Prostate gland (tissue), 2 donors: ENCODE measurements around the gene RHOBTB1. TPM values are rescaled to one million over a fixed set of nuclear protein-coding genes. Genes with fewer than 3 reads are reported as not detected.
"Not testable (repeated sequence)": the region's sequence is repeated elsewhere in the genome, so short reads cannot be mapped to it uniquely, and the experiment has no call there.

Experiments used
- DNase-seq: peaks from one replicate; pipeline ENCODE4 v3.0.0-alpha.2; 2019; ENCODE audit warnings: low spot score
- H3K27ac ChIP-seq, 2 donors: fragments of 200-600 bp; sonication (generic); 2 replicates each; pipeline ENCODE4 v1.5.1; 2017 to 2019
- H3K27me3 ChIP-seq: fragments of 200-600 bp; sonication (generic); replicated peaks from 2 replicates; pipeline ENCODE4 v1.5.1; 2019; ENCODE audit not compliant: insufficient read depth
- H3K36me3 ChIP-seq, 2 donors: fragments of 200-600 bp; sonication (generic); 1 replicate in 1 of 2; 2 replicates in 1 of 2; pipeline versions ENCODE4 v1.5.1 to v1.8.1; 2017 to 2019
- H3K4me1 ChIP-seq: fragments of 200-600 bp; sonication (generic); replicated peaks from 2 replicates; pipeline ENCODE4 v1.5.1; 2019
- H3K4me3 ChIP-seq, 2 donors: fragments of 200-600 bp; sonication (generic); 2 replicates each; pipeline ENCODE4 v1.5.1; 2017 to 2019
- H3K9me3 ChIP-seq: fragments of 200-600 bp; sonication (generic); 2 replicates; pipeline ENCODE4 v1.5.1; 2017
- POLR2A ChIP-seq: fragments of 450-650 bp; IDR thresholded peaks from one replicate; pipeline ENCODE4 v1.6.1; 2016; ENCODE audit warnings: antibody characterized with exemption, mild to moderate bottlenecking
- POLR2AphosphoS5 ChIP-seq: sonication (generic); formaldehyde crosslinking; IDR thresholded peaks from one replicate; pipeline ENCODE4 v1.6.1; 2017; ENCODE audit warnings: antibody characterized with exemption
- WGBS: methylation state at CpG from one replicate; pipeline ENCODE4 v1.1.5; 2018; 5-methylcytosine and 5-hydroxymethylcytosine counted together
- intact Hi-C: fragments of 100-400 bp; cut with DNase I; formaldehyde crosslinking; loops from one replicate; pipeline ENCODE4 v1.14.2; 2022
- total RNA-seq, 2 donors: library from RNA; depleted of rRNA; stranded (reverse); fragments of >200 nt; gene quantifications; one replicate each; pipeline ENCODE4 v1.1.0, GENCODE V29; 2016
- TF ChIP-seq, protein P1 (sequence below), 4 experiments: fragments of 200-600 bp in 2 of 4; fragments of 450-650 bp in 2 of 4; sonication (generic) in 2 of 4; IDR thresholded peaks; 1 replicate in 3 of 4; 2 replicates in 1 of 4; pipeline ENCODE4 v1.5.1; 2016 to 2019; ENCODE audit warnings: antibody characterized with exemption in 4 of 4, mild to moderate bottlenecking in 2 of 4, moderate library complexity in 2 of 4

RHOBTB1 gene
- total RNA-seq, 2 donors from 2014 or later, result 4.9 to 28.9 TPM

DNA sequence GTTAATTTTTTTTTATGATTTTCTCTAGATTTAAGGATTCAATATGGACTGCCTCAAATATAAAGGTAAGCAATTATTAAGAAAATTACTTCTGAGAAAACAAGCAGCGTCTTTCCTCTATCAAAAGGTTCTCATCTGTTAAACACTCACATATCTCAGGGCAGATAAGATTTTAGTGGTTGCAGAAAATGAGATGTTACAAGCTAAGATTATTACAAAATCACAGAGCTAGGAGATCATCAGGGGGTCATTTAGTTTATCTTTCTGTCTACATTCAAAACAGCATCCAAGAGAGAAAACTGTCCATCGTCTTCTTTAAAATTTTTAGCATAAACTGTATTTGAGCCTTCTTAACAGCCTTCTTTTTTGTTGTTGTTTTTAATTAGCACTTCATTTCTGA, 29.1 kb upstream of the RHOBTB1 start:
- TF ChIP-seq, protein P1, sequence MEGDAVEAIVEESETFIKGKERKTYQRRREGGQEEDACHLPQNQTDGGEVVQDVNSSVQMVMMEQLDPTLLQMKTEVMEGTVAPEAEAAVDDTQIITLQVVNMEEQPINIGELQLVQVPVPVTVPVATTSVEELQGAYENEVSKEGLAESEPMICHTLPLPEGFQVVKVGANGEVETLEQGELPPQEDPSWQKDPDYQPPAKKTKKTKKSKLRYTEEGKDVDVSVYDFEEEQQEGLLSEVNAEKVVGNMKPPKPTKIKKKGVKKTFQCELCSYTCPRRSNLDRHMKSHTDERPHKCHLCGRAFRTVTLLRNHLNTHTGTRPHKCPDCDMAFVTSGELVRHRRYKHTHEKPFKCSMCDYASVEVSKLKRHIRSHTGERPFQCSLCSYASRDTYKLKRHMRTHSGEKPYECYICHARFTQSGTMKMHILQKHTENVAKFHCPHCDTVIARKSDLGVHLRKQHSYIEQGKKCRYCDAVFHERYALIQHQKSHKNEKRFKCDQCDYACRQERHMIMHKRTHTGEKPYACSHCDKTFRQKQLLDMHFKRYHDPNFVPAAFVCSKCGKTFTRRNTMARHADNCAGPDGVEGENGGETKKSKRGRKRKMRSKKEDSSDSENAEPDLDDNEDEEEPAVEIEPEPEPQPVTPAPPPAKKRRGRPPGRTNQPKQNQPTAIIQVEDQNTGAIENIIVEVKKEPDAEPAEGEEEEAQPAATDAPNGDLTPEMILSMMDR (IDR thresholded peaks at IDR 0.05), result no peak
- TF ChIP-seq POLR2A (no peak), POLR2AphosphoS5 (no peak)
- intact Hi-C loops, result no loop called here
- no peaks in the 10 kb centered on the region for H3K36me3 ChIP-seq
- DNase-seq, result no peak
- no peaks in the 10 kb centered on the region for H3K27me3 ChIP-seq
- no peak overlapping the region for H3K27ac ChIP-seq
- no peaks in the 10 kb centered on the region for H3K4me1 ChIP-seq
- H3K9me3 ChIP-seq, result no peaks in the 10 kb centered on the region
- H3K4me3 ChIP-seq, result no peak overlapping the region
- WGBS, result 97% methylated on average over 2 of the region's 2 CpGs

DNA sequence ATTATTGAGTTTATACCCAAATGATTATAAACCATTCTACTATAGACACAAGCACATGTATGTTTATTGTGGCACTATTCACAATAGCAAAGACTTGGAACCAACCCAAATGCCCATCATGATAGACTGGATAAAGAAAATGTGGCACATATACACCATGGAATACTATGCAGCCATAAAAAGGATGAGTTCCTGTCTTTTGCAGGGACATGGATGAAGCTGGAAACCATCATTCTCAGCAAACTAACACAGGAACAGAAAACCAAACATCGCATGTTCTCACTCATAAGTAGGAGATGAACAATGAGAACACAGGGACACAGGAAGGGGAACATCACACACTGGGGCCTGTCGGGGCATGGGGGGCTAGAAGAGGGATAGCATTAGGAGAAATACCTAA, 28.2 kb upstream of the RHOBTB1 start:
- 96% methylated on average over 2 of the region's 2 CpGs for WGBS
- intact Hi-C loops, H3K4me3 ChIP-seq: not testable (repeated sequence)

DNA sequence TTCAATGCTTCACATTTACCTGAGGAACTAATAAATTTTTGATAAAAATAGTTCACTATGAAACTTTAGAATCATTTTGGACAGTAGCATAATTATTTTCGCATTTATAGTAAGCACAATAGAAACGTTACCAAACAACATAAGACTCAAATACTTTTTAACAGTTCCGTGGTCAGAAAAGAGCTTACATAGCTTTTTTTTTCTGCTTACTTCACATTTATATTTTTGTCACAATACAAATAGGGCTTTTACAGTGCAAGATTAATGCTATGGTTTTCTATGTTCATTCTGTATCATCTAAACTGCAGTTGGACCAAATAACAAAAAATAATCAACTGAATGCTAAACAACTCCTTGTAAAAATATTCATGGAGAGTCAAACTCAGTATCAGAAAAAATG, 26.5 kb upstream of the RHOBTB1 start:
- no peak overlapping the region for H3K27ac ChIP-seq
- intact Hi-C loops, result no loop called here
- H3K9me3 ChIP-seq, result no peaks in the 10 kb centered on the region
- H3K27me3 ChIP-seq, result no peaks in the 10 kb centered on the region
- TF ChIP-seq, protein P1 (IDR thresholded peaks at IDR 0.05), result no peak
- no peak for TF ChIP-seq POLR2A
- TF ChIP-seq POLR2AphosphoS5, result no peak
- WGBS, result 86% methylated on average over 3 of the region's 3 CpGs
- H3K4me1 ChIP-seq, result peaks cover 4% of the 10 kb centered on the region
- H3K36me3 ChIP-seq, result no peaks in the 10 kb centered on the region
- H3K4me3 ChIP-seq, result no peak overlapping the region
- DNase-seq, result no peak

More for the DNA sequence above, 28.2 kb upstream of the RHOBTB1 start:
- not testable (repeated sequence) for H3K27ac ChIP-seq, H3K27me3 ChIP-seq, H3K4me1 ChIP-seq, DNase-seq, H3K36me3 ChIP-seq, H3K9me3 ChIP-seq

DNA sequence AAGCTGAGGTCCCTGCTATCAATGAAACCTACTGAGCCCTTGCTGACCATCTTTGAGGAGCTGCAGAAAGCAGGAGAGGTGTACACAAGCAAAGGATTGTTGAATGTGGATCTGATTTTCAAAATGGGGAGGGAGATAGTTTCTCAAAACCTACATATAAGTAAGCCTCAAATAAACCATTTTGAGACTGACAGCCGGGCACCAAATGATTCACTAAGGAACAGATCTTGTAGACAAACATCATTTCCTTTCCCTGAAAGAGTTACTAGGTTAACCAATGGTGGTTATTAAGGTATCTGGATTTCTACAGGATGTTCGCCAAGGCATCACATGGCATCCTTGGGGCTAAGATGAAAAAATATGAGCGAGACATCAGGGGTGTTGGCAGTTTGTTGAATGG, 24.5 kb upstream of the RHOBTB1 start:
- DNase-seq, result no peak
- Histone ChIP-seq H3K27me3 (no peaks in the 10 kb centered on the region), H3K9me3 (no peaks in the 10 kb centered on the region), H3K27ac (no peak overlapping the region), H3K4me3 (no peak overlapping the region), H3K4me1 (peaks cover 4% of the 10 kb centered on the region), H3K36me3 (no peaks in the 10 kb centered on the region)
- intact Hi-C loops, result loop anchor here (10.0 kb wide), 2 partner anchors 196 to 316 kb away; no protein-coding TSS in a partner anchor
- WGBS, result 94% methylated on average over 3 of the region's 3 CpGs
- TF ChIP-seq POLR2AphosphoS5 (no peak), POLR2A (no peak)
- TF ChIP-seq, protein P1 (IDR thresholded peaks at IDR 0.05), result no peak

DNA sequence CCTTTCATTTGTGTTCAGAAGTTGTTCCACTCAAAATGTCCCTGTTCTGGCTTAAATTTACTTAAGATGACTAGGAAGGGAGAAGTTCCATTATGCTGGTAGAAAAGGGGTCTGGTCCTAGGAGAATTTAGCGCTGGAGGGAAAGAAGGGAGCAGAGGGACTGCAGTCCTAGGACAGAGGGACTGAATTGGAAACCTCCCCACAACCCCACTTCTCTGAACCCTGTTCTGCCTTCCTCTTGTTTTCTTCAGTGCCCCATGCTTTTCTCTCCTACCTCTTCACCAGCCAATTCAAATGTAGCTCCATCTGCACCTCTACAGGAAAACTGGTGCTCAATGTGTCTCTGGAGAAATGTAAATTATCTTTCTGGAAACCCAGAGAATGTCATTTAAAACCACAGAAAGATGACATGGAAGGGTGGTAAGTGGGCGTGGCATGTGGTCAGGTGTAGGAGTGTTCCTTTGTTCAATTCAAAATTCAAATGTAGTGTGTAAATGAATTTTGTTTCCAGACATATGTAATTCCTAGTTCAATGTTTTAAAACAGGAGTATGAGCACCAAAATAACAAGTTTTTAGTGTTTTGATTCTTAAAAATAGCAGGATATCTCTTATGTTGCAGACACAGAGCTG, 24.0 kb upstream of the RHOBTB1 start:
- H3K4me1 ChIP-seq, result peaks cover 4% of the 10 kb centered on the region
- H3K9me3 ChIP-seq, result no peaks in the 10 kb centered on the region
- WGBS, result 90% methylated on average over 2 of the region's 2 CpGs
- intact Hi-C loops, result loop anchor here (10.0 kb wide), 2 partner anchors 197 to 317 kb away; no protein-coding TSS in a partner anchor
- TF ChIP-seq, protein P1 (IDR thresholded peaks at IDR 0.05), result no peak
- TF ChIP-seq POLR2A (no peak), POLR2AphosphoS5 (no peak)
- H3K36me3 ChIP-seq, result no peaks in the 10 kb centered on the region
- DNase-seq, result no peak
- no peaks in the 10 kb centered on the region for H3K27me3 ChIP-seq
- no peak overlapping the region for H3K4me3 ChIP-seq
- H3K27ac ChIP-seq, result no peak overlapping the region
